Heart right ventricle (tissue), 16 donors: Measurements from ENCODE around the gene MED9. TPM values are rescaled to one million over a fixed set of nuclear protein-coding genes. Genes with fewer than 3 reads are reported as not detected.

Experiments
- ATAC-seq, 8 donors: fragments of 200-7000 bp; cut with Tn5 transposase; one replicate each; pipeline ENCODE4 v1.9.1; 2020; ENCODE audit warnings: mild to moderate bottlenecking in 8 of 8, moderate library complexity in 8 of 8, moderate number of reproducible peaks in 1 of 8
- DNase-seq, 2 donors: peaks; one replicate each; pipeline ENCODE4 v3.0.0-alpha.2; 2020
- H3K27ac ChIP-seq, 10 donors: fragments of 200-600 bp; sonication (generic) in 2 of 10; one replicate each; pipeline versions ENCODE4 v1.5.0 to v1.8.0; 2020 to 2022; ENCODE audit warnings: mild to moderate bottlenecking in 3 of 10
- H3K27me3 ChIP-seq, 7 donors: fragments of 200-600 bp; one replicate each; pipeline ENCODE4 v1.8.0; 2021 to 2022; ENCODE audit warnings: mild to moderate bottlenecking in 2 of 7
- H3K36me3 ChIP-seq, 9 donors: fragments of 200-600 bp; sonication (generic) in 1 of 9; one replicate each; pipeline versions ENCODE4 v1.5.0 to v1.8.0; 2020 to 2022; ENCODE audit warnings: mild to moderate bottlenecking in 2 of 9
- H3K4me1 ChIP-seq, 9 donors: fragments of 200-600 bp; sonication (generic) in 1 of 9; one replicate each; pipeline versions ENCODE4 v1.5.0 to v1.8.0; 2020 to 2022; ENCODE audit warnings: mild to moderate bottlenecking in 4 of 9
- H3K4me3 ChIP-seq, 10 donors: fragments of 200-600 bp; sonication (generic) in 2 of 10; one replicate each; pipeline versions ENCODE4 v1.5.0 to v1.8.0; 2020 to 2022; ENCODE audit warnings: mild to moderate bottlenecking in 7 of 10, moderate library complexity in 2 of 10
- H3K9me3 ChIP-seq, 11 donors: fragments of 200-600 bp in 10 of 11; sonication (generic) in 2 of 11; one replicate each; pipeline versions ENCODE4 v1.5.0 to v1.8.0; 2013 to 2022; ENCODE audit warnings: mild to moderate bottlenecking in 2 of 11, control low read depth in 1 of 11, moderate library complexity in 1 of 11
- CTCF ChIP-seq, 9 donors: fragments of 200-600 bp; sonication (generic) in 2 of 9; IDR thresholded peaks; one replicate each; pipeline versions ENCODE4 v1.5.0 to v1.8.0; 2021 to 2022; ENCODE audit warnings: antibody characterized with exemption in 9 of 9, mild to moderate bottlenecking in 5 of 9, moderate library complexity in 1 of 9
- WGBS, 2 donors: extraction: QIAGEN DNeasy Blood & Tissue Kit; methylation state at CpG; one replicate each; pipeline ENCODE4 v1.1.7; 2013; ENCODE audit warnings: inconsistent platforms in 1 of 2; 5-methylcytosine and 5-hydroxymethylcytosine counted together
- intact Hi-C, 10 donors: fragments of 100-400 bp; cut with DNase I; formaldehyde crosslinking; loops; one replicate each; pipeline versions ENCODE4 v1.11.1 to v1.14.2; 2022
- polyA plus RNA-seq, 2 donors: library from polyadenylated mRNA; stranded (reverse); fragments of 200-250 nt; gene quantifications; one replicate each; pipeline ENCODE4 v1.2.3, GENCODE V29; 2013
- total RNA-seq, 10 donors: library from RNA; stranded (reverse); fragmentation: NEBNext Ultra II Directional in 3 of 10; extraction: Animal tissue kit (Norgen Biotek cat#: 25700) in 3 of 10; gene quantifications; one replicate each; pipeline versions ENCODE4 v1.2.1 to v1.2.4, GENCODE V29; 2021 to 2023
- donor health status: Arrhythmogenic right ventricular cardiomyopathy.
- donor health status: ischemic (EF 13 %, LVEDD 7.1; RV severe dilation, severe dysfunction).
- donor health status: healthy with polysubstance abuse.
- donor health status: DM: no; HTN: yes; CAD: no.
- donor health status: DM: no; HTN: no; CAD: no.
- donor health status: ischemic (EF 25% LVEDD 6.9; RV normal size, moderate dysfunction).
- donor health status: ischemic (EF 25% LVEDD 5.7; RV mildly dilated, moderate dysfunction).
- donor health status: healthy.
- donor health status: DM: yes; HTN: yes; CAD: no.
- donor health status: Ischemic cardiomyopathy.
- donor health status: ischemic (EF 35%, LVEDD 5.7; RV mildly dilated, moderate dysfunction).
- donor health status: nonischemic (EF 11% LVEDD 7.7; RV severe dilation, severe dysfunction).
- donor health status: DM: yes; HTN: yes; CAD: no.
- donor health status: PGD.
- donor health status: ischemic (EF 29% LVEDD 5.4; RV normal size, mild dysfunction).
- donor health status: nonischemic (EF 23%, LVEDD 6.1; RV moderate dilation, normal function).

MED9 gene
- total and polyA plus RNA-seq, 12 donors = 31.4 to 42.0 (median 33.6) TPM

DNA sequence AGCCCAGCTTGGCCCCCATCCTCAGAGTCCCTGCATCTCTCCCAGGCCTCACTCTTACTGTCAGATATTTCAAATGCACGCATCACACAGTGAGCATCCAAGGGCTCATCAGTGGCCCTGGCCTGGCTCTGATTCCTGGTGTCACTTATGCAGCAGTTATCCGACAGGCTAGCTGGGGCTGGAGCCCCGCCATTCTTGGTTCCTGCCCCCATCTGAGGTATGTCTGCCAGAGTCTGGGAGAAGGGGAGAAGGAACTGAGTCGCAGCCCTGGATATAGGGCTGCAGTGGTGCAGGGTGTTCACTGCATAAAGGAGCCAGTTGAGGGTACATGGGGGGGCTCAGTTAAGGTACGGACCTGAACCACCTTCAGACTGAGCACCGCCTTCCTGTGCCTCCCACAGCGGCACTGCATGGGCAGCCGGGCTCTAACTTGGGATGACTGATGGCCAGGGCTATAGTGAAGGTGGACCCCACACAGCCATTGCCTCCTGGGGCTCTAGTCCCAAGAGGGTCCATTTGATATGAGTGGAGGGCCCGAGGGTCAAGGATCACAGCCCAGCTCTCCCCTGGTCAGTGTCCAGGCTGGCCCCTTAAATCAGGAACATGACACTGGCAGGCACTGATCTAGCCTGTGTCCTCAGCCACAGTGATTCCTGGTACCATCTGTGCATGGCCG is 21.2 kb downstream of the MED9 start:
- Histone ChIP-seq H3K4me1 (peaks cover 9 to 38% (median 28%) of the 10 kb centered on the region in 9 donors), H3K9me3 (no peaks in the 10 kb centered on the region), H3K27ac (no peak overlapping the region), H3K27me3 (peaks cover 0 to 22% (median 0%) of the 10 kb centered on the region in 7 donors), H3K36me3 (peaks cover 0 to 1% (median 0%) of the 10 kb centered on the region in 9 donors), H3K4me3 (no peak overlapping the region)
- ATAC-seq (no peak), DNase-seq (no peak)
- 92 to 95% methylated on average over 10 of the region's 10 CpGs for WGBS, 2 donors
- intact Hi-C loops = loop anchor here (2.0 to 10.0 kb wide), 12 partner anchors 53 to 147 kb away; no protein-coding TSS in a partner anchor
- TF ChIP-seq CTCF (IDR thresholded peaks at IDR 0.05) = no peak

- WGBS, 2 donors = 90 to 91% methylated on average over 16 of the region's 16 CpGs
- TF ChIP-seq CTCF (IDR thresholded peaks at IDR 0.05) = no peak
- ATAC-seq (no peak), DNase-seq (no peak)
- H3K4me1 ChIP-seq = peaks cover 9 to 31% (median 27%) of the 10 kb centered on the region in 9 donors
- H3K27ac ChIP-seq = no peak overlapping the region
- intact Hi-C loops = loop anchor here in 9 of 10 donors (2.0 to 10.0 kb wide), 9 partner anchors 70 to 146 kb away; no protein-coding TSS in a partner anchor
- no peaks in the 10 kb centered on the region for H3K36me3 ChIP-seq
- H3K4me3 ChIP-seq = no peak overlapping the region
- H3K9me3 ChIP-seq = no peaks in the 10 kb centered on the region
- H3K27me3 ChIP-seq = peaks cover 0 to 22% (median 0%) of the 10 kb centered on the region in 7 donors
Observed at GRCh38 chr17:17498606-17499301, 22.0 kb downstream of the MED9 start.

GRCh38 chr17:17499402-17500145 is 22.8 kb downstream of the MED9 start:
- Histone ChIP-seq H3K36me3 (no peaks in the 10 kb centered on the region), H3K27ac (no peak overlapping the region), H3K27me3 (peaks cover 0 to 19% (median 0%) of the 10 kb centered on the region in 7 donors), H3K9me3 (no peaks in the 10 kb centered on the region), H3K4me3 (no peak overlapping the region), H3K4me1 (peaks cover 9 to 24% (median 21%) of the 10 kb centered on the region in 9 donors)
- TF ChIP-seq CTCF (IDR thresholded peaks at IDR 0.05) = no peak
- DNase-seq = no peak
- ATAC-seq = no peak
- WGBS, 2 donors = 89% methylated on average over 17 of the region's 17 CpGs
- intact Hi-C loops = loop anchor here in 9 of 10 donors (2.0 to 10.0 kb wide), 10 partner anchors 69 to 145 kb away; no protein-coding TSS in a partner anchor
